ENCODE results near the gene RNF217. TPM values are rescaled to one million over a fixed set of nuclear protein-coding genes. Genes with fewer than 3 reads are reported as not detected.
A peak's percentile ranks its signal among the peaks of the same experiment; 100 is the strongest.

The RNF217 gene
- total and polyA plus RNA-seq, 2 of the 13 experiments (the other 11 are each of a cell fraction or from before 2014, with no cell fraction given) = 2.2 to 2.4 TPM

DNA sequence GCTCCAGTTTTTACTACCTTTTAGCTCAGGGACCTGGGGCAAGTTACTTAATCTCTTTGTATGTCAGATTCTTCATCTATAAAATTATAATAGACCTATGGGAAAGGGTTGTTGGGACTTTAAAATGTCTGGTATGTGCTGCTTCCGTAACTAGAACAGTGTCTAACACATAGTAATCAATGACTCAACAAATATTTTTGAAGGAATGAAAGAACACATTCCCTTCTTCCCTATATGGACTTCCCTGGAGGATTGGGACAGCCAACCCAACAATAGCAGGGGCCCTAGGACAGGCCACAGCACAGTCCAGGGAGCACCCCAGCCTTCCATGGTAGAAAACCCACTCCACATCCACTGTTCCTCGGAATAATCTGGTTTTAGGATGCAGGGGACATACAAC lies 140.7 kb downstream of the RNF217 start:
- Histone ChIP-seq H2AFZ (ENCODE audit: low read length) (no peak overlapping the region), H3K4me3 (replicated peaks in 1 of 3; ENCODE audit: insufficient read depth in 1 of 3, low read depth in 2 of 3, low read length in 3 of 3) (no peak overlapping the region), H3K36me3 (replicated peaks in 1 of 2; ENCODE audit: control insufficient read depth in 1 of 2, insufficient read depth in 2 of 2, low read length in 2 of 2) (no peaks in the 10 kb centered on the region), H3K9ac (ENCODE audit: insufficient read depth, low read depth, low read length) (no peak overlapping the region), H3K79me2 (ENCODE audit: insufficient read depth, low read length) (no peaks in the 10 kb centered on the region), H3K9me3 (ENCODE audit: low read length) (no peaks in the 10 kb centered on the region), H3K4me1 (ENCODE audit: insufficient read depth, low read length) (no peaks in the 10 kb centered on the region), H3K27me3 (ENCODE audit: control insufficient read depth in 1 of 2, insufficient read depth in 2 of 2, low read length in 2 of 2) (peaks cover 0 to 27% of the 10 kb centered on the region in 2 experiments; a peak in 4 of 5 replicates), H3K4me2 (ENCODE audit: low read depth, low read length) (no peak overlapping the region), H4K20me1 (ENCODE audit: insufficient read depth, low read length) (no peaks in the 10 kb centered on the region), H3K27ac (ENCODE audit: extremely low read length, insufficient read depth, low read length) (no peak overlapping the region)
- CTCF ChIA-PET (ENCODE audit: low intra/inter-chr PET ratio, low total read pairs) = no interaction called here
- ATAC-seq (peak; percentile 18; the same call in 1 of the 3 replicates), FAIRE-seq (no peak), DNase-seq (ENCODE audit: low spot score) (peak; percentile 29)
- POLR2A ChIA-PET = no interaction called here
- in situ Hi-C loops (cut with HindIII; ENCODE audit: extremely low pct_ligation_motif_present, low pct_unique_long_range_greater_than_20kb) (no loop called here), intact Hi-C loops (cut with micrococcal nuclease; ENCODE audit: unreplicated experiment) (no loop called here)
- no TSS peak for BruUV-seq (replicated peaks)
- TF ChIP-seq IKZF4 (CRISPR knock-in tag; IDR thresholded peaks at IDR 0.05; ENCODE audit: borderline replicate concordance, low read depth, not compliant biosample characterization) = no peak
- 0 out of 4 replicates have a peak, but pooled peaks of 1 of the 2 experiments have one; percentile 6 for TF ChIP-seq MAFK (conservative IDR thresholded peaks at IDR 0.05 in 1 of 2, IDR thresholded peaks at IDR 0.05 in 1 of 2; ENCODE audit: low read length in 2 of 2)
- TF ChIP-seq, protein P1, sequence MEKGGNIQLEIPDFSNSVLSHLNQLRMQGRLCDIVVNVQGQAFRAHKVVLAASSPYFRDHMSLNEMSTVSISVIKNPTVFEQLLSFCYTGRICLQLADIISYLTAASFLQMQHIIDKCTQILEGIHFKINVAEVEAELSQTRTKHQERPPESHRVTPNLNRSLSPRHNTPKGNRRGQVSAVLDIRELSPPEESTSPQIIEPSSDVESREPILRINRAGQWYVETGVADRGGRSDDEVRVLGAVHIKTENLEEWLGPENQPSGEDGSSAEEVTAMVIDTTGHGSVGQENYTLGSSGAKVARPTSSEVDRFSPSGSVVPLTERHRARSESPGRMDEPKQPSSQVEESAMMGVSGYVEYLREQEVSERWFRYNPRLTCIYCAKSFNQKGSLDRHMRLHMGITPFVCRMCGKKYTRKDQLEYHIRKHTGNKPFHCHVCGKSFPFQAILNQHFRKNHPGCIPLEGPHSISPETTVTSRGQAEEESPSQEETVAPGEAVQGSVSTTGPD (CRISPR knock-in tag; IDR thresholded peaks at IDR 0.05) = no peak
- no peak for TF ChIP-seq ZUFSP (CRISPR knock-in tag; IDR thresholded peaks at IDR 0.05; ENCODE audit: borderline replicate concordance)
- TF ChIP-seq NFE2L2 (IDR thresholded peaks at IDR 0.05; ENCODE audit: low read length) = peak; percentile 59
- TF ChIP-seq ZNF737 (CRISPR knock-in tag; IDR thresholded peaks at IDR 0.05; ENCODE audit: borderline replicate concordance) = no peak
- WGBS (ENCODE audit: low lambda C conversion rate) = 2% methylated on average over 2 of the region's 2 CpGs

Measured in HepG2 (cell line).